ENCODE measurements around the gene SNX24.
"Not testable (repeated sequence)": the region's sequence is repeated elsewhere in the genome, so short reads cannot be mapped to it uniquely, and the experiment has no call there.

Gene SNX24

DNA sequence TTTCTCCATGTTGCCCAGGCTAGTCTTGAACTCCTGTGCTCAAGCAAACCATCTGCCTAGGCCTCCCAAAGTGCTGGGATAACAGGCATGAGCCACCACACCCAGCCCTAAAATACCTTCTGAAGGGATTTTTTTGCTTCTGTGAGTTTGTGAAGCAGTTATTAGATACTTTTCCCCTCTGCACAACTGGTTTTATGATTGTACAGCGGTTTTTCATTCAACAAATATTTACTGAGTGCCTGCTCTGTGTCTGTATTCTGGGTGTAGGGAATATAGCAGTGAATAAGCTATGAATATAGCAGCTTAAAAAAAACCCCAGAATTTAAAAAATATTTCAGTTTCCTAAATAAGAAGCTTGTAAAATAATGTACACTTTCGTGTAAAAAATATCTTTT is 2.3 kb downstream of the SNX24 start:
- Mint-ChIP-seq H3K9me3 (no peaks in the 10 kb centered on the region), H3K27me3 (no peaks in the 10 kb centered on the region), H3K4me1 (ENCODE audit: low read depth in 2 of 2) (peaks cover 27 to 36% of the 10 kb centered on the region in 2 donors), H3K27ac (peak overlapping the region in 1 of 2 donors; percentile 86), H3K36me3 (ENCODE audit: insufficient read depth) (peaks cover 5% of the 10 kb centered on the region), H3K4me3 (no peak overlapping the region)
- DNase-seq (no peak), ATAC-seq (replicated peaks) (no peak)

DNA sequence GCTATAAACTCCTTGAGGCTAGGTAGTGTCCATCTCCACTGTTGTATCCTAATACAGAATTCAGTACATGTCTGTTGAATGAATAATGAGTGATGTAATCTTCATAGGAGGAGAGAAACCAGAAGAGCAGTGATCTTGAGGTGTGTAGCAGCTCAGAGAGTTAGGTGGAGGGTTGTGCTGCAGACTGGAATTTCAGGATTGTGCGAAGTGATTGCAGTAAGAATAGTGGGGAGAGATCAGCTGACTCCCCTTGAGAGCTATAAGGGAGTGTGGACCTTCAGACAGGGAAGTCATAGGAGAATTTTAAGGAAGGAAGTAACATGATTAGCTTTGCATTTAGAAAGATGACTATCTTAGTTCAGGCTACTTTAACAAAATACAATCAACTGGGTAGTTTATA is 4.4 kb downstream of the SNX24 start:
- Mint-ChIP-seq H3K4me3 (no peak overlapping the region), H3K27me3 (no peaks in the 10 kb centered on the region), H3K27ac (peak overlapping the region; percentile 16 to 27), H3K4me1 (ENCODE audit: low read depth in 2 of 2) (peaks cover 18 to 26% of the 10 kb centered on the region in 2 donors), H3K36me3 (ENCODE audit: insufficient read depth) (peaks cover 3% of the 10 kb centered on the region), H3K9me3 (no peaks in the 10 kb centered on the region)
- ATAC-seq (replicated peaks) (no peak), DNase-seq (no peak)

DNA sequence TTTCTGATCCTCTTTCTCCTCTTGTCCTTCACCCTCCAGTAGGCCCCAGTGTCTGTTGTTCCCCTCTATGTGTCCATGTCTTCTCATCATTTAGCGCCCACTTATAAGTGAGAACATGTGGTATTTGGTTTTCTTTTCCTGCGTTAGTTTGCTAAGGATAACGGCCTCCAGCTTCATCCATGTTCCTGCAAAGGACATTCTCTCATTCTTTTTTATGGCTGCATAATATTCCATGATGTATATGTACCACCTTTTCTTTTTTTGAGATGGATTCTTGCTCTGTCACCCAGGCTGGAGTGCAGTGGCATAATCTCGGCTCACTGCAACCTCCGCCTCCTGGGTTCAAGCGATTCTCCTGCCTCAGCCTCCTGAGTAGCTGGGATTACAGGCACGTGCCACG is 12.1 kb downstream of the SNX24 start:
- H3K27me3 Mint-ChIP-seq; H3K4me3 Mint-ChIP-seq; H3K9me3 Mint-ChIP-seq; H3K27ac Mint-ChIP-seq; DNase-seq; H3K4me1 Mint-ChIP-seq (ENCODE audit: low read depth in 2 of 2); H3K36me3 Mint-ChIP-seq (ENCODE audit: insufficient read depth); ATAC-seq (replicated peaks): not testable (repeated sequence)

- Mint-ChIP-seq H3K27ac (no peak overlapping the region), H3K36me3 (ENCODE audit: insufficient read depth) (peaks cover 6% of the 10 kb centered on the region), H3K27me3 (no peaks in the 10 kb centered on the region), H3K9me3 (peaks cover 0 to 2% of the 10 kb centered on the region in 2 donors), H3K4me1 (ENCODE audit: low read depth in 2 of 2) (peaks cover 0 to 2% of the 10 kb centered on the region in 2 donors), H3K4me3 (no peak overlapping the region)
- ATAC-seq (replicated peaks) (no peak), DNase-seq (no peak)
These were observed 13.0 kb downstream of the SNX24 start for GRCh38 chr5:122858451-122858850.

GRCh38 chr5:122863240-122863639 is 17.8 kb downstream of the SNX24 start:
- Mint-ChIP-seq H3K36me3 (ENCODE audit: insufficient read depth) (no peaks in the 10 kb centered on the region), H3K4me3 (no peak overlapping the region), H3K9me3 (peaks cover 0 to 2% of the 10 kb centered on the region in 2 donors), H3K27ac (no peak overlapping the region), H3K4me1 (ENCODE audit: low read depth in 2 of 2) (peaks cover 2 to 9% of the 10 kb centered on the region in 2 donors), H3K27me3 (no peaks in the 10 kb centered on the region)
- ATAC-seq (replicated peaks), result no peak
- DNase-seq, result no peak

DNA sequence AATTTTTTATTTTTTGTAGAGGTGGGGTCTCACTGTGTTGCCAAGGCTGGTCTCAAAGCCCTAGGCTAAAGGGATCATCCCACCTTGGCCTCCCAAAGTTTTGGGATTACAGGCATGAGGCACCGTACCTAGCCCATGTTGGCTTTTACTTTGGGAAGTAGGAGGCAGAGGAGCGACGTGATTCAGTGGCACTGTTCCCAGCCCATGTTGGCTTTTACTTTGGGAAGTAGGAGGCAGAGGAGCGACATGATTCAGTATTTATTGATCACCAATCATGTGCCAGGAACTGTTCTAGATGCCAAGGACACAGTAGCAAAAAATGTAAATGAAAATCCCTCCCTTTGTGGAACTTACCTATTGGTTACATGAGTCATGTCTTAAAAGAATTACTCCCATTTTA is 18.3 kb downstream of the SNX24 start:
- Mint-ChIP-seq H3K27ac (no peak overlapping the region), H3K4me1 (ENCODE audit: low read depth in 2 of 2) (peaks cover 2 to 9% of the 10 kb centered on the region in 2 donors), H3K27me3 (no peaks in the 10 kb centered on the region), H3K9me3 (peaks cover 0 to 2% of the 10 kb centered on the region in 2 donors), H3K4me3 (no peak overlapping the region), H3K36me3 (ENCODE audit: insufficient read depth) (peaks cover 1% of the 10 kb centered on the region)
- DNase-seq (no peak), ATAC-seq (replicated peaks) (no peak)

GRCh38 chr5:122864400-122864799 is 19.0 kb downstream of the SNX24 start:
- Mint-ChIP-seq H3K4me3 (no peak overlapping the region), H3K36me3 (ENCODE audit: insufficient read depth) (peaks cover 4% of the 10 kb centered on the region), H3K9me3 (peaks cover 0 to 2% of the 10 kb centered on the region in 2 donors), H3K4me1 (ENCODE audit: low read depth in 2 of 2) (peaks cover 2 to 9% of the 10 kb centered on the region in 2 donors), H3K27me3 (no peaks in the 10 kb centered on the region), H3K27ac (no peak overlapping the region)
- ATAC-seq (replicated peaks), result no peak
- DNase-seq, result no peak

- DNase-seq (no peak), ATAC-seq (replicated peaks) (no peak)
- Mint-ChIP-seq H3K4me1 (ENCODE audit: low read depth in 2 of 2) (peaks cover 2 to 9% of the 10 kb centered on the region in 2 donors), H3K4me3 (no peak overlapping the region), H3K27ac (no peak overlapping the region), H3K36me3 (ENCODE audit: insufficient read depth) (peaks cover 4% of the 10 kb centered on the region), H3K27me3 (no peaks in the 10 kb centered on the region), H3K9me3 (peaks cover 0 to 2% of the 10 kb centered on the region in 2 donors)
These were observed 19.4 kb downstream of the SNX24 start for GRCh38 chr5:122864842-122865241.

- H3K9me3 Mint-ChIP-seq, result no peaks in the 10 kb centered on the region
- H3K4me1 Mint-ChIP-seq (ENCODE audit: low read depth in 2 of 2), result peaks cover 3 to 4% of the 10 kb centered on the region in 2 donors
- H3K27ac Mint-ChIP-seq, result peak overlapping the region in 1 of 2 donors; percentile 8
- no peaks in the 10 kb centered on the region for H3K27me3 Mint-ChIP-seq
- peaks cover 4% of the 10 kb centered on the region for H3K36me3 Mint-ChIP-seq (ENCODE audit: insufficient read depth)
- H3K4me3 Mint-ChIP-seq, result no peak overlapping the region
- ATAC-seq (replicated peaks) (no peak), DNase-seq (no peak)
These were observed 24.9 kb downstream of the SNX24 start for GRCh38 chr5:122870219-122870856.

GRCh38 chr5:122871661-122872060 is 26.2 kb downstream of the SNX24 start:
- Mint-ChIP-seq H3K27me3 (no peaks in the 10 kb centered on the region), H3K4me1 (ENCODE audit: low read depth in 2 of 2) (peaks cover 4 to 5% of the 10 kb centered on the region in 2 donors), H3K9me3 (no peaks in the 10 kb centered on the region), H3K27ac (peak overlapping the region in 1 of 2 donors; percentile 13), H3K4me3 (no peak overlapping the region), H3K36me3 (ENCODE audit: insufficient read depth) (peaks cover 4% of the 10 kb centered on the region)
- DNase-seq, result no peak
- ATAC-seq (replicated peaks), result no peak

GRCh38 chr5:122874179-122874875 is 28.9 kb downstream of the SNX24 start:
- Mint-ChIP-seq H3K27me3 (no peaks in the 10 kb centered on the region), H3K4me3 (no peak overlapping the region), H3K27ac (no peak overlapping the region), H3K36me3 (ENCODE audit: insufficient read depth) (no peaks in the 10 kb centered on the region), H3K9me3 (no peaks in the 10 kb centered on the region), H3K4me1 (ENCODE audit: low read depth in 2 of 2) (peaks cover 7% of the 10 kb centered on the region in 2 donors)
- ATAC-seq (replicated peaks) (no peak), DNase-seq (no peak)

DNA sequence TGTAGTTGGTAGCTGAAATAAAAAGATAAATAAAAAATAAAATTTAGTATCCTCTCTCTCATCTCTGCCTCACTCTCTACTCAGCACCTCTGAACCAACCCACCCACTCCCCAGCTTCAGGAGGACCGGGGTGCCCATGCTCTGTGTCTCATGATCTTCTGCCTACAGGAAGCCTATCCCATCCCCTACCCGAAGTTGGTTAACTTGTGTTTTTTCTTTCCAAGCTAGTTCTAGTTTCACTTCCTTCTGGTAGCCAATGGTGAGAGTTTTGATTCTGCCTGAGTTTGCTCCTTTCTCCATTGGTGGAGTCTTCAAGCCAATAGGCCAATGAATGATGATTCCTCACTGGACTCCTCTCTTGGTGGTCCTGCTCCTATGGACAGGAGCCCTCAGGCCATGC is 32.1 kb downstream of the SNX24 start:
- ATAC-seq (replicated peaks) (no peak), DNase-seq (no peak)
- H3K36me3 Mint-ChIP-seq (ENCODE audit: insufficient read depth), result no peaks in the 10 kb centered on the region
- H3K9me3 Mint-ChIP-seq, result no peaks in the 10 kb centered on the region
- no peak overlapping the region for H3K4me3 Mint-ChIP-seq
- no peaks in the 10 kb centered on the region for H3K27me3 Mint-ChIP-seq
- no peak overlapping the region for H3K27ac Mint-ChIP-seq
- H3K4me1 Mint-ChIP-seq (ENCODE audit: low read depth in 2 of 2), result peaks cover 5 to 7% of the 10 kb centered on the region in 2 donors

DNA sequence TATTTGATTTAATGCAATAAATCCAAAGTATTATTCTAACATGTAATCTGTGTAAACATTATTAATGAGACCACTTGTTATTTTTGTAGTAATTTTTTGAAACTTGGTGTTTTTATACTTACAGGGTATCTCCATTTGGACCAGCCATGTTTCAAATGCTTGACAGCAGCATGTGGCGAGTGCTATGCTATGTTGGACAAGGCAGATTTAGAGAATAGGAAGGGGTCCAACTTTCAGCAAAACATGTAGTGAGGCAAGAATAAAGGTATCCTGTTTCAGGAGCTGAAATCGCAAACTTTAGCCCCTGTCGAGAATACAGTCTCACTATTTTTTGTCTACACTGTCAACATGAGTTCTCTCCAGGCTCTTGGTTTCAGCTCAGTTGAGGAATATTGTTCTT is 33.7 kb downstream of the SNX24 start:
- Mint-ChIP-seq H3K4me1 (ENCODE audit: low read depth in 2 of 2) (peaks cover 7 to 9% of the 10 kb centered on the region in 2 donors), H3K4me3 (no peak overlapping the region), H3K27me3 (no peaks in the 10 kb centered on the region), H3K9me3 (no peaks in the 10 kb centered on the region), H3K27ac (no peak overlapping the region), H3K36me3 (ENCODE audit: insufficient read depth) (no peaks in the 10 kb centered on the region)
- ATAC-seq (replicated peaks), result no peak
- no peak for DNase-seq

- no peak overlapping the region for H3K4me3 Mint-ChIP-seq
- H3K4me1 Mint-ChIP-seq (ENCODE audit: low read depth in 2 of 2), result peaks cover 4 to 9% of the 10 kb centered on the region in 2 donors
- no peaks in the 10 kb centered on the region for H3K36me3 Mint-ChIP-seq (ENCODE audit: insufficient read depth)
- no peak for DNase-seq
- H3K9me3 Mint-ChIP-seq, result no peaks in the 10 kb centered on the region
- H3K27me3 Mint-ChIP-seq, result no peaks in the 10 kb centered on the region
- H3K27ac Mint-ChIP-seq, result no peak overlapping the region
- no peak for ATAC-seq (replicated peaks)
These were observed 34.8 kb downstream of the SNX24 start for GRCh38 chr5:122880170-122880689.

Measured in effector memory CD8-positive, alpha-beta T cell (primary cell).